HG03457 (cell line): Measurements from ENCODE around the gene GATAD2A.
"Not testable (repeated sequence)": the region's sequence is repeated elsewhere in the genome, so short reads cannot be mapped to it uniquely, and the experiment has no call there.

Experiments used
- ATAC-seq: cut with Tn5 transposase; IDR thresholded peaks from one replicate; pipeline ENCODE4 v1.9.1; 2021; ENCODE audit warnings: moderate number of reproducible peaks; ENCODE audit not compliant: unreplicated experiment

GATAD2A gene, protein sequence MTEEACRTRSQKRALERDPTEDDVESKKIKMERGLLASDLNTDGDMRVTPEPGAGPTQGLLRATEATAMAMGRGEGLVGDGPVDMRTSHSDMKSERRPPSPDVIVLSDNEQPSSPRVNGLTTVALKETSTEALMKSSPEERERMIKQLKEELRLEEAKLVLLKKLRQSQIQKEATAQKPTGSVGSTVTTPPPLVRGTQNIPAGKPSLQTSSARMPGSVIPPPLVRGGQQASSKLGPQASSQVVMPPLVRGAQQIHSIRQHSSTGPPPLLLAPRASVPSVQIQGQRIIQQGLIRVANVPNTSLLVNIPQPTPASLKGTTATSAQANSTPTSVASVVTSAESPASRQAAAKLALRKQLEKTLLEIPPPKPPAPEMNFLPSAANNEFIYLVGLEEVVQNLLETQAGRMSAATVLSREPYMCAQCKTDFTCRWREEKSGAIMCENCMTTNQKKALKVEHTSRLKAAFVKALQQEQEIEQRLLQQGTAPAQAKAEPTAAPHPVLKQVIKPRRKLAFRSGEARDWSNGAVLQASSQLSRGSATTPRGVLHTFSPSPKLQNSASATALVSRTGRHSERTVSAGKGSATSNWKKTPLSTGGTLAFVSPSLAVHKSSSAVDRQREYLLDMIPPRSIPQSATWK

GRCh38 chr19:19404879-19405860 is at the start of gene GATAD2A:
GATAD2A (plus strand) TSS chr19:19405675; CDS start chr19:19465346, 59,671 bp downstream.
- peak; percentile 59 for ATAC-seq

DNA sequence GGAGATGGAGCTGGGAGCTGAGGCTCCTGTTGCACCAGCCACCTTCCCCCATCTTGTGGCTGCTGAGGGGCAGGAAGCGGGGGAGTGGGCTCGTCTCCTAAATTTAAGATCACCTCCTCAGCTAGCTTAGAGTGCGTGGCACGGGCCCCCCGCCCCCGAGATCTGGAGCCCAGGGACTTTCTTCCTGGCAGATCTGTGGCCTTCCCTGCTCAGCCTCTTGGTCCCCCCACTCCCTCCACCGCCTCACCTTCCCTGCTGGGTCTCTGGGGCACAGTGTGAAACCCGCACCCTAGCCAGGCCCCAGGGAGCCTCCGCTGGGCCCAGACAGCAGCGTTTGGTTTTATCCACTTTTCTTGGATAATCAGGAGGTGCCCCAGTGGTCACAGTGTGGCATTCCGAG is 49.0 kb upstream of the GATAD2A start:
- ATAC-seq: no peak

GRCh38 chr19:19356901-19357566 is 48.4 kb upstream of the GATAD2A start:
- ATAC-seq: no peak

- no peak for ATAC-seq
Observed at GRCh38 chr19:19361075-19361594, 44.3 kb upstream of the GATAD2A start.

DNA sequence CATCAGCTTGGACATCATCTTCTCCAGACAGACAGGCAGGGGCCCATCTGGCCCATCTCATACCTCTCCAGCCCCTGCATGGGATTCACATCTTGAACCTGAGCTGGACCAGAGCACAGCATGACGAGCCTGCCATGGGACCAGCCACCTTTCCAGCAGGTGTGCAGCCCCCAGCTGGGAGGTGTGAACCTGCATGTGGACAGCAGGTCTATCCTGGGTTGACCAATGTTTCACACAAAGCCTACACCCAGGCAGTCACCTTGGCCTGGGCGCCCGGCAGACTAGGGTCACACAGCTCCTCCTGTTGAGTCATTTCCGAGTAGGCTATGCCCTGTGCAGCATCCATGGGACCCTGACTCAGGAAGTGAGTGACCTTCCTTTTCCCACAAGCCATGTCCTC is 43.4 kb upstream of the GATAD2A start:
- no peak for ATAC-seq

DNA sequence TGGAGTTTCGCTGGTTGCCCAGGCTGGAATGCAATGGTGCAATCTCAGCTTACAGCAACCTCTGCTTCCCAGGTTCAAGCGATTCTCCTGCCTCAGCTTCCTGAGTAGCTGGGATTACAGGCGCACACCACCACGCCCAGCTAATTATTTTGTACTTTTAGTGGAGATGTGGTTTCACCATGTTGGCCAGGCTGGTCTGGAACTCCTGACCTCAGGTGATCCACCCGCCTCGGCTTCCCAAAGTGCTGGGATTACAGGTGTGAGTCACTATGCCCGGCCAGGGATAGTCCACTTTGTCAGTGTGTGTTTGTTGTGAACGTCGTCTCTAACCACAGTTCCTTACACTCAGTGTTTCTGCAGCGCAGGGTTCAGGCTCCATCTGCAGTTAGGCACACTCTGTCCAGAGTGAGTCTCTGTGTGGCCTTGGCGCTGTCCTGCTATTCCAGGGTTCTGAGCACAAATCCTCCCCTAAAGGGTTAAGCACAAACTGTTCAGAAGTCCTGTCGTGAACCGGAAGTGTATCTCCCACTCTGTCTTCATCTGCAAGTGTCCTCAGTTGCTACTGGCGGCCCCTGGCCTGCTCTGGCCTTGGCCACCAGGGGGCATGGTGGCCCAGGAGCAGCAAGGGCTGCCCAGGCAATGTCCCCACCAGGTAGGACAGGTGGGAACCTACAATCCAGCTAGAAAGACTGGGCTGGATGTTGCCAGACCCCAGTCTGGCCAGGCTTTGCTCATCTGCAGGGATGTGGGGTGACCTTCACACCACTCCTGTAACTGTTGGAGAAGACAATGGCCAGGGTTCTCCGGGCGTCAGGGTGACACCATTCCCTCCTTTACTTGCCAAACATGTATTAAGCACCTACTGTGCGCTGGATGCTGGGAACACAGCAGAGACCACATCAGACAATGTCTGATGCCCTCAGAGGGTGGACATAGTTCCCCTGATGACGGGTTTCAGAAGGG is 38.8 kb upstream of the GATAD2A start:
- ATAC-seq: no peak

DNA sequence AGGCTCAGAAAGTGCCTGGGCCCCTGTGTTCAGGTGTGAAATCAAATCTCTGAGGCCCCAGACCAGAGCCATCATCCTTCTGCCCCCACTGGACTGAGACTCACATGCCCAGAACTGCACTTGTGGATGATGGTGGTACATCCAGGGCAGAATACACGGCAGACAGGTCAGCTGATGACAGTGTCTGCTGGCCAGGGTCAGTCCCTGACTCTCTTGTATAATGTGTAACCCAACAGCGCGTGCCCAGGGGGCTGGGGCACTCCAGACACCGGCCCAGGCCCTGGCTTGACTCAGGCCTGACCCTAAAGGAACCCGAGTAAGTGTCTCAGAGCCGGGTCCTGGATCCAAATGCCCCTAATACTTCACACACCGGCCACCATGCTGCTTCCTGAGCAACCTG is 37.4 kb upstream of the GATAD2A start:
- no peak for ATAC-seq

GRCh38 chr19:19371059-19371458 is 34.4 kb upstream of the GATAD2A start:
- ATAC-seq: no peak

DNA sequence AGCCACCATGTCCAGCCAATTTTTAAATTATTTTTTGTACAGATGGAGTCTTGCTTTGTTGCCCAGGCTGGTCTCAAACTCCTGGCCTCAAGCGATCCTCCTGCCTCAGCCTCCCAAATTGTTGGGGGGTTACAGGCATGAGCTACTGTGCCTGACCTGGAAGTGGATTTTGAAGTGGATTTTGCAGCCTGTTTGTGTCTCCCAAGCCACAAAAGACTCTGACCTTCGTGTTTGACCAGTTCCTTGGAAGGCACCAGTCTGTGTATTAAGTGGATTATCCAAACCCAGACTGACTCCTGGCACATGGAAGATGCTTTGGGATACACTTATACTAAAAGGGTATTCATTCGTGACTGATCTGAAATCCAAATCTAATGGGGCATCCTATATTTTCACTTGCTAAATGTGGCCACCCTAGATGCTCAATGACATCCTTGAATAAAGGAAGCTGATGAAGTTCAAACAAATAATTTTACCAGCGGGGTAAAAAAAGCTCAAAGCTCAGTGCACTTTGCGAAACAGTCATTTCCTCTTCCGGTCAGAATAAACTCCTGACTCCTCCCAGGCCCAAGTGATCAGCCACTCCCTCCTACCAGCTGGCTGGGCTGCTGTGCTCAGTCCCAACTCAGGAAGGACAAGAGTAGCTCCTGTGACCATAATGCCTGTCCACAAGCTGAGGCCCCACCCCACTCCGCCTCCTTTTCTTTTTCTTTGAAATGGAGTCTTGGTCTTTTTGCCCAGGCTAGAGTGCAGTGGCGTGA is 32.6 kb upstream of the GATAD2A start:
- no peak for ATAC-seq

- ATAC-seq: no peak
Observed at GRCh38 chr19:19379527-19379926, 25.9 kb upstream of the GATAD2A start.

DNA sequence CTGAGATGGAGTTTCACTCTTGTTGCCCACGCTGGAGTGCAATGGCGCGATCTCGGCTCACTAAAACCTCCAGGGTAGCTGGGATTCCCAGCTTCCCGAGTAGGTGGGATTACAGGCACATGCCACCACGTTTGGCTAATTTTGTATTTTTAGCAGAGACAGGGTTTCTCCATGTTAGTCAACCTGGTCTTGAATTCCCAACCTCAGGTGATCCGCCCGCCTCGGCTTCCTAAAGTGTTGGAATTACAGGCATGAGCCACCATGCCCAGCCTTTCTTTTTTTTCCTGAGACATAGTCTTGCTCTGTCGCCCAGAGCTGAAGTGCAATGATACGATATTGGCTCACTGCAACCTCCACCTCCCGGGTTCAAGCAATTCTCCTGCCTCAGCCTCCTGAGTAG is 25.2 kb upstream of the GATAD2A start:
- not testable (repeated sequence) for ATAC-seq

DNA sequence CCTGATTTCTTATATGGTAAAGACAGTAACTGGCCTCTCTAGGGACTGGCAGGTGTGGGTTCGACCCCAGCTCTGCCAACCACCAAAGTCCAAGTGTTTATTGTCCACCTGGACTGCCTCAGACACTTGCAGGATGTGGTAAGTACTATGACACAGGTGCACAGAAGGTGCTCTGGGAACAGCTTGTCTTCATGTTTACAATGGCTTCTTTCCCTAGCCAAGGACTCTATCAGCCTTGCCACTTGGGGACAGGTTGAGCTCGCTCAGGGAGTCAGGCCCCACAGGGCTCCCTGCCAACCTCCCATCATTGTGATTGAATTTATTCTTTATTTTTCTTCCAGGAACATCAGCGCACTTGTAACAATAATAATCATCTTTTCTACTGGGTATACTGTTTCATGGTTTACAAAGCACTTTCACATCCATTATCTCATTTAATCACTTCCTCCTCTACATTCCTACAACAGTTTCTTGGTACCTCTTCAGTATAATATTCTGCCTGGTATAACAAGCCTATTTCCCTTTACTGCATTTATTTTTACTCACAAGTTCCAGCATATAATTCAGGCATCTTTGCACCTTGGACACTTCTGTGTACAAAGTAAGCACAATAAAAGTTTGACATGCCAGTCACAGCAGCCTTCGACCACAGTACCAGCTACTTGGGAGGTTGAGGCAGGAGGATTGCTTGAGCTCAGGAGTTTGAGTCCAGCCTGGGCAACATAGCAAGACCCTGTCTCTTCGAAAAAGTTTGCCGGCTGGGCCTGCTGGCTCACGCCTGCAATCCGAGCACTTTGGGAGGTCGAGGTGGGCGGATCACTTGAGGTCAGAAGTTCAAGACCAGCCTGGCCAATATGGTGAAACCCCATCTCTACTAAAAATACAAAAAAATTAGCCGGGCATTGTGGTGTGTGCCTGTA is 24.2 kb upstream of the GATAD2A start:
- no peak for ATAC-seq

- no peak for ATAC-seq
Observed at GRCh38 chr19:19382118-19382517, 23.4 kb upstream of the GATAD2A start.

DNA sequence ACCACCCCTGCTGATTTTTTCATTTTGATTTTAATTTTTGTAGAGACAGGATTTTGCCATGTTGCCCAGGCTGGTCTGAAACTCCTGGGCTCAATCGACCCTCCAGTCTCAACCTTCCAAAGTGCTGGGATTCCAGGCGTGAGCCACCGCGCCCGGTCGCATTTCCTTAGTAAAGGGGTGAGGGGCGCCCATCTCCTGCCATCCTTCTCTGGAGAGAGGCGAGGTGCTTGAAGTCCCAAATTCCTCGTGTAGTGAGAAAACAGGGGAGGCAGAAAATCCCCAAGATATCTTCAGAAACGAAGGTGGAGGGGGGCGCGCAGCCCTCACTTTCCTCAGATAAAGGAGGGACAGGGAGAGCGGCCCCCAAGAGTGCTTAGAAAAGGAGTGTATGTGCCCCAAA is 21.0 kb upstream of the GATAD2A start:
- no peak for ATAC-seq

DNA sequence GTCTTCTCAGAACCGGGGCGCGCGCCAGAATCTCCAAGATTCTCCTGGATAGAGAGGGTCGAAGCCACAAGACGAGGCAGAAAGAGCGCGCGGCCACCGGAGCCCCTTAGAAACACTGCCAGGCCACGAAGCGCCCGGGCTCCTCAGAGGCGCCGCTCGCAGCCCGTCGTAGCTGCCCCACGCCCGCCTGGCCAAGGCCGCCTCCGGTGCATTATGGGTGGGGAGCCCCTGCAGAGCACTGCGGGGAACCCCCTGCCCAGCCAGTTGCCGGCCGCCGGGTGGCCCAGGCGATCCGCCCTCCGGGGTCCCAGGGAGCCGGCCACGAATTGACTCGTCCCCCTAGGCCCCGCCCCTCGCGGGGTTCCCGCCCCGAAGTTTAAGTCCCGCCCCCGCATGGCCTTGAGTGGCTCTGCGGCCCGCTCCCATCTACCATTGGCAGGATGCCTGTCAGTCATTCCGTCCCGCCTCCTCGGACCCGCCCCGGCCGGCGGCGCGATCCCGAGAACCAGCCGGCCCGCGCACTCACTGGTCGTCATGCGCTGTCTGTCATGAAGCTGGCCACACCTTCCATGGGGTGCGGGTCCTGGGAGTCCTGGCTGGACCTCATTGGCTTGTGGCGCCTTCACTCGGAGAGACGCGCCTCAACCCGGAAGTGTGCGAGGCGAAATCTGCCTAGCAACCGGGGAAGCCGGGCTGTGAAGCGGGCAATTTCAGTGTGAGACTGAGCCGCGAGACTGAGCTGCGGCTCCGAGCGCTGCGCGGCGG is 20.2 kb upstream of the GATAD2A start:
- ATAC-seq: peak; percentile 90

- ATAC-seq: peak; percentile 18
Observed at GRCh38 chr19:19385896-19386869, 19.3 kb upstream of the GATAD2A start.
